ENCODE data around the gene ZHX3.
"Not testable (repeated sequence)": the region's sequence is repeated elsewhere in the genome, so short reads cannot be mapped to it uniquely, and the experiment has no call there.

Gene ZHX3

GRCh38 chr20:41135888-41136679 is 181.4 kb downstream of the ZHX3 start:
- DNase-seq (ENCODE audit: low read depth, low spot score): no peak

GRCh38 chr20:41135187-41135887 is 182.2 kb downstream of the ZHX3 start:
- DNase-seq (ENCODE audit: low read depth, low spot score): peak; percentile 27

GRCh38 chr20:41134362-41135186 is 183.0 kb downstream of the ZHX3 start:
- DNase-seq (ENCODE audit: low read depth, low spot score): no peak

GRCh38 chr20:41133709-41134361 is 183.7 kb downstream of the ZHX3 start:
- no peak for DNase-seq (ENCODE audit: low read depth, low spot score)

GRCh38 chr20:41132388-41132775 is 185.1 kb downstream of the ZHX3 start:
- not testable (repeated sequence) for DNase-seq (ENCODE audit: low read depth, low spot score)

GRCh38 chr20:41131594-41132387 is 185.7 kb downstream of the ZHX3 start:
- no peak for DNase-seq (ENCODE audit: low read depth, low spot score)

All from activated naive CD8-positive, alpha-beta T cell treated with anti-CD3 and anti-CD28 coated beads, Interleukin-2, amount 50 U/mL, for 16 hours (primary cell).